Stimulated activated naive CD4-positive, alpha-beta T cell treated with Interleukin-2 at 50 U/mL for 16 hours (primary cell): Measurements from ENCODE around the gene GLYATL1B.
"Not testable (repeated sequence)": the region's sequence is repeated elsewhere in the genome, so short reads cannot be mapped to it uniquely, and the experiment has no call there.

Experiments
- DNase-seq: peaks from one replicate; lab custom pipeline; 2025; lab: John Stamatoyannopoulos, UW

Gene GLYATL1B

GRCh38 chr11:59095972-59096575 is 10.0 kb downstream of the GLYATL1B start:
- DNase-seq, result not testable (repeated sequence)

GRCh38 chr11:59097113-59097708 is 11.1 kb downstream of the GLYATL1B start:
- DNase-seq, result peak; percentile 40

GRCh38 chr11:59097938-59098337 is 11.8 kb downstream of the GLYATL1B start:
- DNase-seq, result not testable (repeated sequence)

GRCh38 chr11:59102259-59102765 is 16.2 kb downstream of the GLYATL1B start:
- peak; percentile 56 for DNase-seq

- DNase-seq, result peak; percentile 64
Measured at GRCh38 chr11:59106363-59107336, 20.5 kb downstream of the GLYATL1B start, which contains the start of gene FAM111B. FAM111B (plus strand) TSS chr11:59107237; CDS start chr11:59109626, 2,389 bp downstream.

- not testable (repeated sequence) for DNase-seq
Measured at GRCh38 chr11:59107721-59108120, 21.6 kb downstream of the GLYATL1B start.

GRCh38 chr11:59112494-59112893 is 26.4 kb downstream of the GLYATL1B start:
- DNase-seq, result no peak

GRCh38 chr11:59114344-59114743 is 28.2 kb downstream of the GLYATL1B start:
- no peak for DNase-seq

- DNase-seq, result no peak
Measured at GRCh38 chr11:59115553-59115952, 29.4 kb downstream of the GLYATL1B start.

GRCh38 chr11:59117774-59118173 is 31.7 kb downstream of the GLYATL1B start:
- no peak for DNase-seq

GRCh38 chr11:59119826-59120225 is 33.7 kb downstream of the GLYATL1B start:
- no peak for DNase-seq

GRCh38 chr11:59135648-59136461 is 49.7 kb downstream of the GLYATL1B start:
- DNase-seq, result peak; percentile 83

- not testable (repeated sequence) for DNase-seq
Measured at GRCh38 chr11:59136551-59136950, 50.4 kb downstream of the GLYATL1B start.

- no peak for DNase-seq
Measured at GRCh38 chr11:59137190-59137589, 51.1 kb downstream of the GLYATL1B start.

- no peak for DNase-seq
Measured at GRCh38 chr11:59138643-59139042, 52.5 kb downstream of the GLYATL1B start.

- no peak for DNase-seq
Measured at GRCh38 chr11:59141191-59141590, 55.1 kb downstream of the GLYATL1B start.

- no peak for DNase-seq
Measured at GRCh38 chr11:59141673-59142460, 55.8 kb downstream of the GLYATL1B start.

- peak; percentile 81 for DNase-seq
Measured at GRCh38 chr11:59142530-59143507, 56.7 kb downstream of the GLYATL1B start, which contains the start of gene FAM111A. FAM111A (plus strand) TSS chr11:59142856; CDS start chr11:59148873, 6,017 bp downstream.

GRCh38 chr11:59144096-59144495 is 58.0 kb downstream of the GLYATL1B start:
- DNase-seq, result no peak
